ENCODE results near the gene PDZRN3. TPM values are rescaled to one million over a fixed set of nuclear protein-coding genes. Genes with fewer than 3 reads are reported as not detected.

The PDZRN3 gene
- total RNA-seq, 1 experiment from 2014 or later, result not detected

- no peak overlapping the region for H3K27ac Mint-ChIP-seq (ENCODE audit: unreplicated experiment)
- H3K4me1 Mint-ChIP-seq (ENCODE audit: low read depth, unreplicated experiment), result no peaks in the 10 kb centered on the region
- peaks cover 23% of the 10 kb centered on the region for H3K27me3 Mint-ChIP-seq (ENCODE audit: unreplicated experiment)
- no peak overlapping the region for H3K4me3 Mint-ChIP-seq (ENCODE audit: low read depth, unreplicated experiment)
- H3K36me3 Mint-ChIP-seq (ENCODE audit: insufficient read depth, unreplicated experiment), result no peaks in the 10 kb centered on the region
- BruUV-seq (replicated peaks), result no TSS peak
- CTCF ChIA-PET, result no interaction called here
- H3K9me3 Mint-ChIP-seq (ENCODE audit: low read depth, unreplicated experiment), result no peaks in the 10 kb centered on the region
- no peak for TF ChIP-seq CTCF (IDR thresholded peaks at IDR 0.05; ENCODE audit: unreplicated experiment)
- no peak for DNase-seq
- intact Hi-C loops (cut with micrococcal nuclease; ENCODE audit: unreplicated experiment), result no loop called here
Observed at GRCh38 chr3:73471986-73472787, 152.6 kb downstream of the PDZRN3 start.

- Mint-ChIP-seq H3K27me3 (ENCODE audit: unreplicated experiment) (peaks cover 23% of the 10 kb centered on the region), H3K4me3 (ENCODE audit: low read depth, unreplicated experiment) (no peak overlapping the region), H3K4me1 (ENCODE audit: low read depth, unreplicated experiment) (no peaks in the 10 kb centered on the region), H3K9me3 (ENCODE audit: low read depth, unreplicated experiment) (no peaks in the 10 kb centered on the region), H3K27ac (ENCODE audit: unreplicated experiment) (no peak overlapping the region), H3K36me3 (ENCODE audit: insufficient read depth, unreplicated experiment) (no peaks in the 10 kb centered on the region)
- intact Hi-C loops (cut with micrococcal nuclease; ENCODE audit: unreplicated experiment), result no loop called here
- DNase-seq, result no peak
- CTCF ChIA-PET, result no interaction called here
- BruUV-seq (replicated peaks), result no TSS peak
- no peak for TF ChIP-seq CTCF (IDR thresholded peaks at IDR 0.05; ENCODE audit: unreplicated experiment)
Observed at GRCh38 chr3:73470860-73471259, 153.9 kb downstream of the PDZRN3 start.

- no TSS peak for BruUV-seq (replicated peaks)
- intact Hi-C loops (cut with micrococcal nuclease; ENCODE audit: unreplicated experiment), result no loop called here
- Mint-ChIP-seq H3K27me3 (ENCODE audit: unreplicated experiment) (peaks cover 23% of the 10 kb centered on the region), H3K36me3 (ENCODE audit: insufficient read depth, unreplicated experiment) (no peaks in the 10 kb centered on the region), H3K4me1 (ENCODE audit: low read depth, unreplicated experiment) (no peaks in the 10 kb centered on the region), H3K4me3 (ENCODE audit: low read depth, unreplicated experiment) (no peak overlapping the region), H3K9me3 (ENCODE audit: low read depth, unreplicated experiment) (no peaks in the 10 kb centered on the region), H3K27ac (ENCODE audit: unreplicated experiment) (no peak overlapping the region)
- CTCF ChIA-PET, result no interaction called here
- no peak for TF ChIP-seq CTCF (IDR thresholded peaks at IDR 0.05; ENCODE audit: unreplicated experiment)
- no peak for DNase-seq
Observed at GRCh38 chr3:73469331-73469730, 155.4 kb downstream of the PDZRN3 start.

- H3K9me3 Mint-ChIP-seq (ENCODE audit: low read depth, unreplicated experiment), result peaks cover 2% of the 10 kb centered on the region
- intact Hi-C loops (cut with micrococcal nuclease; ENCODE audit: unreplicated experiment), result no loop called here
- no peak for DNase-seq
- H3K27ac Mint-ChIP-seq (ENCODE audit: unreplicated experiment), result no peak overlapping the region
- no TSS peak for BruUV-seq (replicated peaks)
- TF ChIP-seq CTCF (IDR thresholded peaks at IDR 0.05; ENCODE audit: unreplicated experiment), result no peak
- no peaks in the 10 kb centered on the region for H3K36me3 Mint-ChIP-seq (ENCODE audit: insufficient read depth, unreplicated experiment)
- H3K4me1 Mint-ChIP-seq (ENCODE audit: low read depth, unreplicated experiment), result no peaks in the 10 kb centered on the region
- no peak overlapping the region for H3K4me3 Mint-ChIP-seq (ENCODE audit: low read depth, unreplicated experiment)
- CTCF ChIA-PET, result no interaction called here
- peaks cover 18% of the 10 kb centered on the region for H3K27me3 Mint-ChIP-seq (ENCODE audit: unreplicated experiment)
Observed at GRCh38 chr3:73467211-73467610, 157.5 kb downstream of the PDZRN3 start.
